Endothelial cell of umbilical vein (primary cell): ENCODE measurements around the gene DNAAF2. TPM values are rescaled to one million over a fixed set of nuclear protein-coding genes. Genes with fewer than 3 reads are reported as not detected.

Experiments used
- BruUV-seq: library from RNA; stranded (reverse); fragments of 400-500 nt; replicated peaks from 2 replicates; lab custom pipeline; 2021; lab: Mats Ljungman, UMichigan
- CTCF ChIA-PET: fragments of 300-600, 350-600 bp; sonication (Branson Sonifier 250); formaldehyde crosslinking; loops from one replicate; lab custom pipeline; 2021; ENCODE audit warnings: antibody characterized with exemption, inconsistent platforms; lab: Charles Lee
- POLR2A ChIA-PET: fragments of 300-600, 350-600 bp; sonication (Branson Sonifier 250); formaldehyde crosslinking; loops from one replicate; lab custom pipeline; 2021; ENCODE audit warnings: antibody characterized with exemption, inconsistent platforms; lab: Charles Lee
- DNase-seq: peaks from one replicate; pipeline ENCODE4 v3.0.0-alpha.2; 2011; ENCODE audit warnings: low read depth, low spot score
- FAIRE-seq: peaks from 2 replicates; lab custom pipeline; 2011; peaks lifted over from hg19 to GRCh38; lab: Jason Lieb, UNC
- H2AFZ ChIP-seq: 2 replicates; pipeline ENCODE4 v1.6.0; 2012; ENCODE audit warnings: low read depth, low read length, control low read depth, inconsistent platforms
- H3K27ac ChIP-seq: 2 replicates; pipeline ENCODE4 v1.5.1; 2011; ENCODE audit warnings: low read depth, mild to moderate bottlenecking, control low read depth, low read length, moderate library complexity; ENCODE audit not compliant: insufficient read depth
- H3K27me3 ChIP-seq, 2 experiments: 2 replicates each; pipeline versions ENCODE4 v1.6.0 to v1.6.1; 2011; ENCODE audit warnings: low read length in 2 of 2, mixed read lengths in 1 of 2; ENCODE audit not compliant: control insufficient read depth in 2 of 2, insufficient read depth in 2 of 2
- H3K36me3 ChIP-seq, 2 experiments: 2 replicates in 1 of 2; 3 replicates in 1 of 2; pipeline ENCODE4 v1.5.1; 2011; ENCODE audit warnings: low read length in 2 of 2, mild to moderate bottlenecking in 1 of 2, moderate library complexity in 1 of 2; ENCODE audit not compliant: control insufficient read depth in 2 of 2, insufficient read depth in 2 of 2; ENCODE audit errors: extremely low read depth in 1 of 2
- H3K4me1 ChIP-seq: 3 replicates; pipeline ENCODE4 v1.5.1; 2011; ENCODE audit warnings: mild to moderate bottlenecking, low read length; ENCODE audit not compliant: control insufficient read depth, insufficient read depth; ENCODE audit errors: extremely low read depth
- H3K4me2 ChIP-seq: 2 replicates; pipeline ENCODE4 v1.6.1; 2011; ENCODE audit warnings: low read length, control low read depth, mixed read lengths; ENCODE audit not compliant: insufficient read depth
- H3K4me3 ChIP-seq, 3 experiments: fragments of 200-600 bp in 1 of 3; sonication (generic), shearing (Covaris generic) in 1 of 3; replicated peaks in 1 of 3; 2 replicates each; pipeline ENCODE4 v1.5.1; 2011 to 2016; ENCODE audit warnings: control low read depth in 3 of 3, low read length in 3 of 3, mild to moderate bottlenecking in 2 of 3, inconsistent platforms in 1 of 3, low read depth in 1 of 3, moderate library complexity in 1 of 3; ENCODE audit not compliant: insufficient read depth in 1 of 3
- H3K79me2 ChIP-seq: 2 replicates; pipeline ENCODE4 v1.6.0; 2012; ENCODE audit warnings: low read length, inconsistent platforms; ENCODE audit not compliant: control insufficient read depth, insufficient read depth
- H3K9ac ChIP-seq: replicated peaks from 2 replicates; pipeline ENCODE3; 2011; ENCODE audit warnings: low read length, control low read depth; ENCODE audit not compliant: insufficient read depth; ENCODE audit errors: extremely low read depth
- H3K9me1 ChIP-seq: replicated peaks from 3 replicates; pipeline ENCODE4 v1.6.0; 2011; ENCODE audit warnings: mild to moderate bottlenecking, low read length; ENCODE audit not compliant: control insufficient read depth, insufficient read depth; ENCODE audit errors: extremely low read depth
- H3K9me3 ChIP-seq: replicated peaks from 2 replicates; pipeline ENCODE4 v1.5.1; 2012; ENCODE audit warnings: low read length, inconsistent platforms; ENCODE audit not compliant: control insufficient read depth, insufficient read depth
- H4K20me1 ChIP-seq: replicated peaks from 2 replicates; pipeline ENCODE3; 2011; ENCODE audit warnings: mild to moderate bottlenecking, low read length; ENCODE audit not compliant: control insufficient read depth, insufficient read depth; ENCODE audit errors: extremely low read depth
- EZH2 ChIP-seq: IDR thresholded peaks from 2 replicates; pipeline ENCODE4 v1.6.1; 2012; ENCODE audit warnings: borderline replicate concordance, low read depth, mild to moderate bottlenecking, moderate library complexity, low read length, inconsistent platforms; ENCODE audit not compliant: severe bottlenecking
- GATA2 ChIP-seq: IDR thresholded peaks from 2 replicates; pipeline ENCODE4 v1.7.0; 2011; ENCODE audit warnings: low read depth, mild to moderate bottlenecking, moderate library complexity, mixed read lengths, low read length; ENCODE audit not compliant: insufficient read length, insufficient read depth
- JUN ChIP-seq: IDR thresholded peaks from 2 replicates; pipeline ENCODE4 v1.6.1; 2011; ENCODE audit warnings: borderline replicate concordance, low read depth; ENCODE audit not compliant: insufficient read length, insufficient read depth
- POLR2A ChIP-seq: IDR thresholded peaks from 2 replicates; pipeline ENCODE4 v1.6.1; 2012; ENCODE audit warnings: low read depth, mild to moderate bottlenecking, control low read depth, low read length
- POLR2AphosphoS5 ChIP-seq: IDR thresholded peaks from 2 replicates; pipeline ENCODE4 v1.6.1; 2012; ENCODE audit warnings: low read depth, mild to moderate bottlenecking, control low read depth, low read length, moderate library complexity; ENCODE audit not compliant: insufficient read depth
- dilution Hi-C: fragments of 300-500 bp; cut with MboI; formaldehyde crosslinking; loops from one replicate; pipeline ENCODE4 v1.15.0; 2019; ENCODE audit warnings: low sequenced_read_pairs; ENCODE audit not compliant: extremely low pct_ligation_motif_present
- intact Hi-C: fragments of 100-400 bp; cut with micrococcal nuclease; formaldehyde crosslinking; loops from one replicate; pipeline ENCODE4 v1.10.0; 2022
- polyA plus RNA-seq, 4 experiments: library from polyadenylated mRNA; depleted of rRNA in 3 of 4; stranded (reverse) in 3 of 4; unstranded in 1 of 4; fragments of >200 nt; gene quantifications; 2 replicates each; pipeline versions ENCODE4 v1.2.1 to v1.2.3, GENCODE V29; 2011 to 2012; ENCODE audit warnings: missing spikeins in 1 of 4
- total RNA-seq: library from RNA; stranded (reverse); gene quantifications from 2 replicates; pipeline ENCODE4 v1.2.3, GENCODE V29; 2021
- TF ChIP-seq, protein P1 (sequence below), 2 donors: IDR thresholded peaks; 1 replicate in 1 of 2; 2 replicates in 1 of 2; pipeline ENCODE4 v1.5.1; 2011; ENCODE audit warnings: low read length in 2 of 2, mild to moderate bottlenecking in 2 of 2, moderate library complexity in 2 of 2, control low read depth in 1 of 2, inconsistent platforms in 1 of 2, low read depth in 1 of 2; ENCODE audit not compliant: insufficient read depth in 1 of 2; ENCODE audit errors: extremely low read depth in 1 of 2

Gene DNAAF2
- total and polyA plus RNA-seq, 2 donors (not counting 3 experiments of a cell fraction or from before 2014, with no cell fraction given), result 3.0 to 5.7 TPM

- H3K27ac ChIP-seq, result peak within 1 kb of the TSS; percentile 85
- FAIRE-seq (peak; percentile 94), DNase-seq (peak; percentile 99)
- H3K9ac ChIP-seq, result peak within 1 kb of the TSS; percentile 90
- intact Hi-C loops (loop anchor here (1.0 to 10.0 kb wide), 4 partner anchors 14 to 614 kb away; partner anchors contain the start of genes RPS29 and SOS2), dilution Hi-C loops (no loop called here)
- H3K4me1 ChIP-seq, result peaks cover 40% of the 10 kb centered on the region
- peak within 1 kb of the TSS; percentile 59 to 95 (median 83) for H3K4me3 ChIP-seq
- no peaks in the 10 kb centered on the region for H4K20me1 ChIP-seq
- no peaks in the 10 kb centered on the region for H3K9me1 ChIP-seq
- no peaks in the 10 kb centered on the region for H3K27me3 ChIP-seq
- peak within 1 kb of the TSS; percentile 81 for H2AFZ ChIP-seq
- no peaks in the 10 kb centered on the region for H3K9me3 ChIP-seq
- no TSS peak for BruUV-seq
- POLR2A ChIA-PET, result interaction anchor here (0.7 to 2.5 kb wide), 9 partner anchors 9 to 149 kb away, joined by 3 to 15 read pairs (median 5); partner anchors contain the start of genes LRR1 and RPS29
- peak within 1 kb of the TSS; percentile 88 for H3K4me2 ChIP-seq
- peaks cover 0 to 3% of the 10 kb centered on the region in 2 experiments for H3K36me3 ChIP-seq
- H3K79me2 ChIP-seq, result peaks cover 75% of the 10 kb centered on the region
- CTCF ChIA-PET, result interaction anchor here (0.6 to 6.4 kb wide), 13 partner anchors 10 to 1650 kb away, joined by 3 to 80 read pairs (median 4); partner anchors contain the start of genes DNAAF2, KLHDC2, LRR1 and NEMF
- peak; percentile 94 for TF ChIP-seq POLR2A
- TF ChIP-seq POLR2AphosphoS5, result peak; percentile 94
- TF ChIP-seq EZH2, result no peak
- peak; percentile 9 for TF ChIP-seq GATA2
- TF ChIP-seq, protein P1, sequence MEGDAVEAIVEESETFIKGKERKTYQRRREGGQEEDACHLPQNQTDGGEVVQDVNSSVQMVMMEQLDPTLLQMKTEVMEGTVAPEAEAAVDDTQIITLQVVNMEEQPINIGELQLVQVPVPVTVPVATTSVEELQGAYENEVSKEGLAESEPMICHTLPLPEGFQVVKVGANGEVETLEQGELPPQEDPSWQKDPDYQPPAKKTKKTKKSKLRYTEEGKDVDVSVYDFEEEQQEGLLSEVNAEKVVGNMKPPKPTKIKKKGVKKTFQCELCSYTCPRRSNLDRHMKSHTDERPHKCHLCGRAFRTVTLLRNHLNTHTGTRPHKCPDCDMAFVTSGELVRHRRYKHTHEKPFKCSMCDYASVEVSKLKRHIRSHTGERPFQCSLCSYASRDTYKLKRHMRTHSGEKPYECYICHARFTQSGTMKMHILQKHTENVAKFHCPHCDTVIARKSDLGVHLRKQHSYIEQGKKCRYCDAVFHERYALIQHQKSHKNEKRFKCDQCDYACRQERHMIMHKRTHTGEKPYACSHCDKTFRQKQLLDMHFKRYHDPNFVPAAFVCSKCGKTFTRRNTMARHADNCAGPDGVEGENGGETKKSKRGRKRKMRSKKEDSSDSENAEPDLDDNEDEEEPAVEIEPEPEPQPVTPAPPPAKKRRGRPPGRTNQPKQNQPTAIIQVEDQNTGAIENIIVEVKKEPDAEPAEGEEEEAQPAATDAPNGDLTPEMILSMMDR (IDR thresholded peaks at IDR 0.05; ENCODE audit: extremely low read depth in 1 of 2, insufficient read depth in 1 of 2, low read depth in 1 of 2, low read length in 2 of 2), result peak; percentile 8 to 51
- TF ChIP-seq JUN, result no peak
These were observed 14.6 kb downstream of the DNAAF2 start, which contains the start of the genes MGAT2 and RPL36AL for GRCh38 chr14:49620182-49621113. MGAT2 (plus strand) TSS chr14:49620799; CDS start chr14:49621269, 470 bp downstream. RPL36AL (minus strand) TSS chr14:49620626; CDS start chr14:49619104, 1,522 bp downstream.
